HepG2 (cell line): ENCODE results near the gene MTOR. TPM values are rescaled to one million over a fixed set of nuclear protein-coding genes. Genes with fewer than 3 reads are reported as not detected.

Experiments used
- CENPX ChIP-seq: sonication (generic); formaldehyde crosslinking; IDR thresholded peaks from 2 replicates; pipeline ENCODE4 v1.9.0; 2021; ENCODE audit warnings: mild to moderate bottlenecking, missing genetic modification reagents, moderate library complexity
- DNMT1 ChIP-seq: sonication (generic); formaldehyde crosslinking; IDR thresholded peaks from 2 replicates; pipeline ENCODE4 v1.5.1; 2020; ENCODE audit warnings: mild to moderate bottlenecking, missing genetic modification reagents
- KLF6 ChIP-seq: IDR thresholded peaks from 2 replicates; pipeline ENCODE4 v1.8.0; 2016; ENCODE audit warnings: missing biosample characterization, missing genetic modification reagents
- NR1H2 ChIP-seq: sonication (generic); formaldehyde crosslinking; IDR thresholded peaks from 2 replicates; pipeline ENCODE4 v1.8.1; 2022; ENCODE audit warnings: low read depth, missing genetic modification reagents, borderline replicate concordance
- NR2F6 ChIP-seq, 2 experiments: IDR thresholded peaks; 2 replicates each; pipeline ENCODE4 v1.6.1; 2016; ENCODE audit warnings: antibody characterized with exemption in 1 of 2, mild to moderate bottlenecking in 1 of 2
- SAFB2 ChIP-seq: sonication (generic); formaldehyde crosslinking; IDR thresholded peaks from 2 replicates; pipeline ENCODE4 v1.5.1; 2020; ENCODE audit warnings: missing genetic modification reagents, low read depth, mild to moderate bottlenecking, borderline replicate concordance
- SP2 ChIP-seq: sonication (generic); formaldehyde crosslinking; IDR thresholded peaks from 2 replicates; pipeline ENCODE4 v1.5.1; 2020; ENCODE audit warnings: mild to moderate bottlenecking, missing genetic modification reagents
- TCF12 ChIP-seq, 2 experiments: fragments of 450-650 bp in 1 of 2; sonication (generic) in 1 of 2; formaldehyde crosslinking in 1 of 2; IDR thresholded peaks; 2 replicates each; pipeline versions ENCODE4 v1.6.1 to v1.8.0; 2017 to 2022; ENCODE audit warnings: antibody characterized with exemption in 1 of 2, mild to moderate bottlenecking in 1 of 2, missing genetic modification reagents in 1 of 2, moderate library complexity in 1 of 2
- ZNF510 ChIP-seq: sonication (generic); formaldehyde crosslinking; IDR thresholded peaks from 2 replicates; pipeline ENCODE4 v1.4.0; 2020; ENCODE audit warnings: low read depth, mild to moderate bottlenecking, missing genetic modification reagents
- ZNF564 ChIP-seq: sonication (generic); formaldehyde crosslinking; IDR thresholded peaks from 2 replicates; pipeline ENCODE4 v1.8.1; 2023; ENCODE audit warnings: mild to moderate bottlenecking, missing genetic modification reagents
- ZNF577 ChIP-seq: sonication (generic); formaldehyde crosslinking; IDR thresholded peaks from 2 replicates; pipeline ENCODE4 v1.4.0; 2020; ENCODE audit warnings: mild to moderate bottlenecking, low read depth, missing genetic modification reagents, borderline replicate concordance
- ZNF749 ChIP-seq: sonication (generic); formaldehyde crosslinking; IDR thresholded peaks from 2 replicates; pipeline ENCODE4 v1.8.0; 2022; ENCODE audit warnings: mild to moderate bottlenecking, missing genetic modification reagents, moderate library complexity, borderline replicate concordance
- ZNF761 ChIP-seq: sonication (generic); formaldehyde crosslinking; conservative IDR thresholded peaks from 2 replicates; pipeline ENCODE4 v1.4.0; 2020; ENCODE audit warnings: mild to moderate bottlenecking, missing genetic modification reagents
- polyA plus RNA-seq, 8 experiments: library from polyadenylated mRNA; depleted of rRNA in 3 of 8; stranded (reverse) in 7 of 8; unstranded in 1 of 8; fragments of >200 nt; fragmentation: Illumina TruSeq in 4 of 8; extraction: Trizol in 4 of 8; gene quantifications; 2 replicates each; pipeline versions ENCODE4 v1.2.1 to v1.2.3, GENCODE V29; 2011 to 2016; ENCODE audit warnings: low read depth in 4 of 8, missing spikeins in 1 of 8, mixed read lengths in 1 of 8; ENCODE audit not compliant: insufficient read depth in 1 of 8
- total RNA-seq, 5 experiments: library from RNA; depleted of rRNA; stranded (reverse); fragments of >200 nt; fragmentation: Illumina TruSeq; extraction: Trizol; gene quantifications; 2 replicates each; pipeline ENCODE4 v1.2.3, GENCODE V29; 2016; ENCODE audit warnings: low read depth in 1 of 5
- TF ChIP-seq, protein P1 (sequence below): sonication (generic); formaldehyde crosslinking; IDR thresholded peaks from 2 replicates; pipeline ENCODE4 v1.4.0; 2020; ENCODE audit warnings: mild to moderate bottlenecking, missing genetic modification reagents
- TF ChIP-seq, protein P2 (sequence below): sonication (generic); formaldehyde crosslinking; IDR thresholded peaks from 2 replicates; pipeline ENCODE4 v1.5.0; 2020; ENCODE audit warnings: mild to moderate bottlenecking, missing genetic modification reagents, borderline replicate concordance
- TF ChIP-seq, protein P3 (sequence below): sonication (generic); formaldehyde crosslinking; IDR thresholded peaks from 2 replicates; pipeline ENCODE4 v1.4.0; 2020; ENCODE audit warnings: missing genetic modification reagents

MTOR gene
- total and polyA plus RNA-seq, 2 of the 13 experiments (the other 11 are each of a cell fraction or from before 2014, with no cell fraction given) = 24.6 to 34.6 TPM

GRCh38 chr1:11059968-11060830, 202.2 kb downstream of the MTOR start, which contains the start of gene SRM (continued):
- TF ChIP-seq, protein P1, sequence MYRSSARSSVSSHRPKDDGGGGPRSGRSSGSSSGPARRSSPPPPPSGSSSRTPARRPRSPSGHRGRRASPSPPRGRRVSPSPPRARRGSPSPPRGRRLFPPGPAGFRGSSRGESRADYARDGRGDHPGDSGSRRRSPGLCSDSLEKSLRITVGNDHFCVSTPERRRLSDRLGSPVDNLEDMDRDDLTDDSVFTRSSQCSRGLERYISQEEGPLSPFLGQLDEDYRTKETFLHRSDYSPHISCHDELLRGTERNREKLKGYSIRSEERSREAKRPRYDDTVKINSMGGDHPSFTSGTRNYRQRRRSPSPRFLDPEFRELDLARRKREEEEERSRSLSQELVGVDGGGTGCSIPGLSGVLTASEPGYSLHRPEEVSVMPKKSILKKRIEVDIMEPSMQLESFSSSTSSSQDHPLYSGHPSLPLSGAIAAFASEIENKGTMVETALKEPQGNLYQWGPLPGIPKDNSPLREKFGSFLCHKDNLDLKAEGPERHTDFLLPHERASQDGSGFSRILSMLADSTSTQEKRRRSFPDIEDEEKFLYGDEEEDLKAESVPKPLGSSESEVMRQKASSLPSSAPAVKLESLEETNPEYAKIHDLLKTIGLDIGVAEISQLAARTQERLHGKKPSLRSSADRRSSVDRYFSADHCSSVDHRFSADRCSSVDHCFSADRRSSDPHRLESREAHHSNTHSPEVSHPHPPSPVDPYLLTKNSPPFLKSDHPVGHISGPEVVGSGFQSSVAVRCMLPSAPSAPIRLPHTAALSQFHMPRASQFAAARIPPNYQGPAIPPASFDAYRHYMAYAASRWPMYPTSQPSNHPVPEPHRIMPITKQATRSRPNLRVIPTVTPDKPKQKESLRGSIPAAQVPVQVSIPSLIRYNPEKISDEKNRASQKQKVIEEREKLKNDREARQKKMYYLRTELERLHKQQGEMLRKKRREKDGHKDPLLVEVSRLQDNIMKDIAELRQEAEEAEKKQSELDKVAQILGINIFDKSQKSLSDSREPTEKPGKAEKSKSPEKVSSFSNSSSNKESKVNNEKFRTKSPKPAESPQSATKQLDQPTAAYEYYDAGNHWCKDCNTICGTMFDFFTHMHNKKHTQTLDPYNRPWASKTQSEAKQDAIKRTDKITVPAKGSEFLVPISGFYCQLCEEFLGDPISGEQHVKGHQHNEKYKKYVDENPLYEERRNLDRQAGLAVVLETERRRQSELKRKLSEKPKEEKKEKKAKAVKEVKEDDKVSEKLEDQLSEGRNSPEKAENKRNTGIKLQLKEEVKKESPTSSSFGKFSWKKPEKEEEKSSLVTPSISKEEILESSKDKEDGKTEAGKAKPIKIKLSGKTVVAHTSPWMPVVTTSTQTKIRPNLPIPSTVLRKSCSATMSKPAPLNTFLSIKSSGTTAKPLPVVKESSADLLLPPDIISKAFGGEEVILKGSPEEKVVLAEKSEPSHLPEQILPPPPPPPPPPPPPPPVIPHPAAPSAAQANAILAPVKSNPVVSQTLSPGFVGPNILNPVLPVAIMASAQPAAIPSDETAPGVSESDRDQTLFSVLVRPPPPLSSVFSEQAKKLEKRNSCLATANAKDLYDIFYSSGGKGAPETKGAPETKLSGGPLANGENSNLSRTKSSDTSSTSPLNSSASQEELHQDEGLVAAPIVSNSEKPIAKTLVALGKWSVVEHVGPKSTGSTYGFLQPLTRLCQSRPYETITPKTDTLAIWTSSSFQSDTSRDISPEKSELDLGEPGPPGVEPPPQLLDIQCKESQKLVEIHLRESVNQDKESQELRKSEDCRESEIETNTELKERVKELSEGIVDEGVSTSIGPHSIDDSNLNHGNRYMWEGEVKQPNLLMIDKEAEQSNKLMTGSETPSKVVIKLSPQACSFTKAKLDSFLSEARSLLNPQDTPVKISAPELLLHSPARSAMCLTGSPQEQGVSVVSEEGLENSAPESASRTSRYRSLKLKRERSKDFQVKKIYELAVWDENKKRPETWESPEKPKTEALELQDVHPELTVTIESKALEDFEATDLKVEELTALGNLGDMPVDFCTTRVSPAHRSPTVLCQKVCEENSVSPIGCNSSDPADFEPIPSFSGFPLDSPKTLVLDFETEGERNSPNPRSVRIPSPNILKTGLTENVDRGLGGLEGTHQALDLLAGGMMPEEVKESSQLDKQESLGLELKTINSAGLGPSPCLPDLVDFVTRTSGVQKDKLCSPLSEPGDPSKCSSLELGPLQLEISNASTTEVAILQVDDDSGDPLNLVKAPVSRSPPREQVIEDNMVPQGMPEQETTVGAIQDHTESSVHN = no peak
- TF ChIP-seq NR1H2 (no peak), SAFB2 (CRISPR knock-in tag) (no peak; the same call in 1 of the 2 replicates), CENPX (no peak), DNMT1 (CRISPR knock-in tag) (no peak), ZNF749 (CRISPR knock-in tag) (no peak), TCF12 (IDR thresholded peaks at IDR 0.05) (no peak), TCF12 (CRISPR knock-in tag; IDR thresholded peaks at IDR 0.05) (no peak), NR2F6 (IDR thresholded peaks at IDR 0.05) (no peak), NR2F6 (CRISPR knock-in tag; IDR thresholded peaks at IDR 0.05) (no peak), ZNF564 (CRISPR knock-in tag) (no peak), KLF6 (CRISPR knock-in tag) (no peak), ZNF577 (CRISPR knock-in tag) (no peak), ZNF510 (CRISPR knock-in tag) (no peak), SP2 (CRISPR knock-in tag) (peak; percentile 86), ZNF761 (CRISPR knock-in tag) (no peak)
- TF ChIP-seq, protein P2, sequence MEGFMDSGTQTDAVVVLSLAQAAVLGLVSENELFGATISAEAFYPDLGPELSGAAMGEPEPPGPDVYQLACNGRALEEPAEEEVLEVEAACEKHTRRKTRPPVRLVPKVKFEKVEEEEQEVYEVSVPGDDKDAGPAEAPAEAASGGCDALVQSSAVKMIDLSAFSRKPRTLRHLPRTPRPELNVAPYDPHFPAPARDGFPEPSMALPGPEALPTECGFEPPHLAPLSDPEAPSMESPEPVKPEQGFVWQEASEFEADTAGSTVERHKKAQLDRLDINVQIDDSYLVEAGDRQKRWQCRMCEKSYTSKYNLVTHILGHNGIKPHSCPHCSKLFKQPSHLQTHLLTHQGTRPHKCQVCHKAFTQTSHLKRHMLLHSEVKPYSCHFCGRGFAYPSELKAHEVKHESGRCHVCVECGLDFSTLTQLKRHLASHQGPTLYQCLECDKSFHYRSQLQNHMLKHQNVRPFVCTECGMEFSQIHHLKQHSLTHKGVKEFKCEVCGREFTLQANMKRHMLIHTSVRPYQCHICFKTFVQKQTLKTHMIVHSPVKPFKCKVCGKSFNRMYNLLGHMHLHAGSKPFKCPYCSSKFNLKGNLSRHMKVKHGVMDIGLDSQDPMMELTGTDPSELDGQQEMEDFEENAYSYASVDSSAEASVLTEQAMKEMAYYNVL = no peak
- TF ChIP-seq, protein P3, sequence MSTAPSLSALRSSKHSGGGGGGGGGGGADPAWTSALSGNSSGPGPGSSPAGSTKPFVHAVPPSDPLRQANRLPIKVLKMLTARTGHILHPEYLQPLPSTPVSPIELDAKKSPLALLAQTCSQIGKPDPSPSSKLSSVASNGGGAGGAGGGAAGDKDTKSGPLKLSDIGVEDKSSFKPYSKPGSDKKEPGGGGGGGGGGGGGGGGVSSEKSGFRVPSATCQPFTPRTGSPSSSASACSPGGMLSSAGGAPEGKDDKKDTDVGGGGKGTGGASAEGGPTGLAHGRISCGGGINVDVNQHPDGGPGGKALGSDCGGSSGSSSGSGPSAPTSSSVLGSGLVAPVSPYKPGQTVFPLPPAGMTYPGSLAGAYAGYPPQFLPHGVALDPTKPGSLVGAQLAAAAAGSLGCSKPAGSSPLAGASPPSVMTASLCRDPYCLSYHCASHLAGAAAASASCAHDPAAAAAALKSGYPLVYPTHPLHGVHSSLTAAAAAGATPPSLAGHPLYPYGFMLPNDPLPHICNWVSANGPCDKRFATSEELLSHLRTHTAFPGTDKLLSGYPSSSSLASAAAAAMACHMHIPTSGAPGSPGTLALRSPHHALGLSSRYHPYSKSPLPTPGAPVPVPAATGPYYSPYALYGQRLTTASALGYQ = no peak
